Hematopoietic multipotent progenitor cell treated with erythropoietin and hydrocortisone succinate and interleukin-3 and kit ligand, for 4 days (in vitro differentiated cells): Measurements from ENCODE around the gene STIL.
A peak's percentile ranks its signal among the peaks of the same experiment; 100 is the strongest.

Experiments
- DNase-seq: peaks from one replicate; pipeline ENCODE4 v3.0.0-alpha.2; 2015

The STIL gene

GRCh38 chr1:47232187-47232874, 81.6 kb downstream of the STIL start, which contains the start of gene TAL1:
Gene TAL1, minus strand, starts transcription at chr1:47232225. Its CDS starts 6,337 bp downstream, at chr1:47225888.
- DNase-seq: peak; percentile 97

- peak; percentile 88 for DNase-seq
These were observed 82.4 kb downstream of the STIL start for GRCh38 chr1:47231301-47232186.

GRCh38 chr1:47230692-47231300, 83.2 kb downstream of the STIL start:
- no peak for DNase-seq

GRCh38 chr1:47229886-47230691, 83.9 kb downstream of the STIL start:
- DNase-seq: no peak

- peak; percentile 89 for DNase-seq
These were observed 84.7 kb downstream of the STIL start for GRCh38 chr1:47229031-47229885.

- no peak for DNase-seq
These were observed 85.3 kb downstream of the STIL start for GRCh38 chr1:47228644-47229030.

GRCh38 chr1:47227341-47228232, 86.4 kb downstream of the STIL start:
- peak; percentile 57 for DNase-seq

DNA sequence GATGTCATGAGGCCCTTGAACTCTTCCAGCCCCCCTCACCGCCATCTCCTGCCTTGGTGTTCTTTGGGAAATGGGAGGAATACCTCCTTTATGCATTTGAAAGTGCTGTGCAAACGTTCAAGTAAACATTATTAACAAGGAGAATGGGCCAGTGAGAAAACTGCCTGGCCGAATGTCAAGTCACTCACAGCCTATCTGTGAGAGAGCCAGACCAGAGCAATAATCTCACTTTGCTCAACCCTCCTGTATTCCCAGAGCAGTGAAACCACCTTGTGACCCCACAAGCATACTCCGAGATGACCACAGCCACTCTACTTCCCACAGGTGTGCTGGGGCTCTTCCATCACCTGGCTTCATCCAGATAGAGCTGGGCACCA, 87.1 kb downstream of the STIL start:
- no peak for DNase-seq

- DNase-seq: peak; percentile 67
These were observed 87.7 kb downstream of the STIL start for GRCh38 chr1:47226121-47226838.

DNA sequence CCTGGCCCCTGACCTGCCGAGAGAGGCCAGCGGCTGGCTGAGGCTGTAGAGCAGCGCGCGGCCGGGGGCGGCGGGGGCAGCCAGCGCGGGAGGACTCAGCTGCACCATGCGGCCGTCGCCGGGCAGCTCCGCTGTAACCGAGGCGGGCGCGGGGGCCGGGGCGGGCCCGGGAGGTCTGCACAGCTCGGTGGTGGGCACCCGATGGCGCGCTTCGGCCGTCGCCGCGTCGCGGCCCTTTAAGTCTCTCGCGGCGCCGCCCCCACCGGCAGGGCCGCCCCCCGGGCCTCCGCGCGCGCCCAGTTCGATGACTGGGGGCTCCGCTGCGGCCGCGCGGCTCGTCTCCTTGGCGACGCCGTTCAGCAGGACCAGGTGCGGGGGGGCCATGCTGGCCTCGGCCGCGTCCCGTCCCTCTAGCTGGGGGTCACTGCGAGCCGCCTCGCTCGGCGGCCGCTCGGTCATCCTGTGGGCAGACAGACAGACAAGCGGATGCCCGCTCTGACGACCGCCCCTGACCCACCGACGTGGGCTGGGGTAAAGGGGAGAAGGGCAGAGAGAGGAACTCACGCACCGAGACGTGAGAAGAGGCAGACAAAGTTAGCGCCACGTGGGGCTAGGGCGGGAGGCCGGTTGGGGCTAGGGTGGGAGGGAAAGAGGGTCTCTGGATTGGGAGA, 88.4 kb downstream of the STIL start:
- DNase-seq: peak; percentile 74

GRCh38 chr1:47224676-47225399, 89.1 kb downstream of the STIL start:
- DNase-seq: peak; percentile 65

GRCh38 chr1:47223921-47224675, 89.8 kb downstream of the STIL start:
- no peak for DNase-seq

- no peak for DNase-seq
These were observed 90.6 kb downstream of the STIL start for GRCh38 chr1:47223174-47223920.

DNA sequence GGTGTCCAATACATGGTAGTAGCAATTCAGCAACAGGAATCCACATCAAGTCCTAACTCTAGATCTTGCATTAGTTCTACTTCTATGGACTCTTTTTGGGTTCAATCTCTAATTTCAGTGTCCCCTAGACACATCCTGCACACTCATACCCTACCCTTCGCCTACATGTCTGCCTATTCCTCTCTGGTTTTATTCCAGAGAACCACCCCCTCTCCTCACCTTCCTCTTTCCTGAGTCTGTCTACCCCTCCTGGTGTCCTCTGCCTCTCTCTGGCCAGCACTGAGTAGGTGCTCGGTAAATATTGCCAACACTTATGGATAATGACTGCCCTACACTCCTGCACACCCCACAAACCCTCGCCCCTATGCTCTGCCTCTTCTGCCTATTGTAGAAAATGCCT, 91.5 kb downstream of the STIL start:
- DNase-seq: no peak

DNA sequence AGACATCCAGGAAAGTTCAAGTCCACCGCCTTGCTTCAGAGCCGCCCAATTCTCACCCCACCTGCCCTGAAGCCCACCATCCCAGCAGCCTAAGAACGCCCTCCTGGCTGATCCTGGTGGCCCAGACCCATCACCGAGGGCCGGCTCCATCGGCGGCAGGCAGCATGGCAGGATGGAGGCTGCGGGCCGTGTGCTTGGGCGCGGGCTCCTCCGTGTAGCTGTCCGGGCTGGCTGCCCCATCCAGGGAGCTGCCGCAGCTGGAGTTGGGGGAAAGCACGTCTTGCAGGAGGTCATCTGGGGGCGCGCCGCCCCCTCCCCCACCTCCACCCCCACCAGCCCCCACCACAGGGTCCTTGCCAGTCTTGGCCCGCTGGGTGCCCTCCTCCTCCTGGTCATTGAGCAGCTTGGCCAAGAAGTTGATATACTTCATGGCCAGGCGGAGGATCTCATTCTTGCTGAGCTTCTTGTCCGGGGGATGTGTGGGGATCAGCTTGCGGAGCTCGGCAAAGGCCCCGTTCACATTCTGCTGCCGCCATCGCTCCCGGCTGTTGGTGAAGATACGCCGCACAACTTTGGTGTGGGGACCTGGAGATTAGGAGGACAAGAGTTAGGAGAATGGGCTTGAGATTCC, 94.2 kb downstream of the STIL start:
- DNase-seq: no peak

- no peak for DNase-seq
These were observed 94.9 kb downstream of the STIL start for GRCh38 chr1:47219001-47219400.
